OCI-LY7 (cell line): ENCODE results near the gene FN3KRP. TPM values are rescaled to one million over a fixed set of nuclear protein-coding genes. Genes with fewer than 3 reads are reported as not detected.

Experiments
- BruUV-seq: library from RNA; stranded (reverse); fragments of 400-500 nt; replicated peaks from 2 replicates; lab custom pipeline; 2021; lab: Mats Ljungman, UMichigan
- CTCF ChIA-PET: fragments of 300-600 bp; sonication (Branson Sonifier 250); formaldehyde crosslinking; loops from one replicate; lab custom pipeline; 2022; ENCODE audit warnings: antibody characterized with exemption; ENCODE audit not compliant: unreplicated experiment; lab: Charles Lee
- POLR2A ChIA-PET: fragments of 300-600 bp; sonication (Branson Sonifier 250); formaldehyde crosslinking; loops from one replicate; lab custom pipeline; 2022; ENCODE audit warnings: antibody characterized with exemption; lab: Charles Lee
- DNase-seq: peaks from one replicate; pipeline ENCODE4 v3.0.0-alpha.2; 2015; ENCODE audit warnings: low spot score
- H2AFZ ChIP-seq: fragments of 200-600 bp; sonication (generic), shearing (Covaris generic); 2 replicates; pipeline ENCODE4 v1.6.1; 2014; ENCODE audit warnings: mild to moderate bottlenecking, antibody characterized with exemption, low read length, moderate library complexity
- H3K27ac ChIP-seq: fragments of 200-600 bp; sonication (generic); 2 replicates; pipeline ENCODE4 v1.5.1; 2014; ENCODE audit warnings: mixed run types, low read depth, mild to moderate bottlenecking, moderate library complexity, low read length, inconsistent platforms; ENCODE audit not compliant: poor library complexity, severe bottlenecking
- H3K36me3 ChIP-seq: fragments of 200-600 bp; sonication (generic); 2 replicates; pipeline ENCODE4 v1.6.1; 2014; ENCODE audit warnings: mild to moderate bottlenecking, antibody characterized with exemption, low read length, moderate library complexity, mixed read lengths; ENCODE audit not compliant: insufficient read depth
- H3K4me1 ChIP-seq: fragments of 200-600 bp; sonication (generic); 2 replicates; pipeline ENCODE4 v1.5.1; 2014; ENCODE audit warnings: mild to moderate bottlenecking, low read length; ENCODE audit not compliant: insufficient read depth, poor library complexity, severe bottlenecking
- H3K4me2 ChIP-seq: fragments of 200-600 bp; sonication (generic); 2 replicates; pipeline ENCODE4 v1.6.1; 2014; ENCODE audit warnings: mild to moderate bottlenecking, low read length
- H3K4me3 ChIP-seq: fragments of 200-600 bp; sonication (generic); 2 replicates; pipeline ENCODE4 v1.5.1; 2014; ENCODE audit warnings: mild to moderate bottlenecking, low read depth, low read length; ENCODE audit not compliant: poor library complexity, severe bottlenecking
- H3K79me2 ChIP-seq: fragments of 200-600 bp; sonication (generic); 2 replicates; pipeline ENCODE4 v1.6.1; 2016; ENCODE audit warnings: low read depth, mild to moderate bottlenecking, low read length, moderate library complexity, mixed read lengths; ENCODE audit not compliant: insufficient read depth
- H3K9me2 ChIP-seq: fragments of 200-600 bp; sonication (generic); 2 replicates; pipeline ENCODE4 v1.6.1; 2016; ENCODE audit warnings: mild to moderate bottlenecking, low read length, mixed read lengths; ENCODE audit not compliant: insufficient read depth
- H3K9me3 ChIP-seq: fragments of 200-600 bp; sonication (generic); 2 replicates; pipeline ENCODE4 v1.6.1; 2014; ENCODE audit warnings: mild to moderate bottlenecking, mixed run types, low read length, mixed read lengths
- H4K20me1 ChIP-seq: fragments of 200-600 bp; sonication (generic); 2 replicates; pipeline ENCODE4 v1.6.1; 2014; ENCODE audit warnings: mild to moderate bottlenecking, antibody characterized with exemption, low read length, moderate library complexity, mixed read lengths; ENCODE audit not compliant: insufficient read depth
- EZH2phosphoT487 ChIP-seq: fragments of 200-600 bp; sonication (generic); IDR thresholded peaks from 2 replicates; pipeline ENCODE4 v1.6.1; 2018; ENCODE audit warnings: low read depth, borderline replicate concordance, mild to moderate bottlenecking, mixed run types, antibody characterized with exemption, low read length, moderate library complexity, mixed read lengths
- intact Hi-C: fragments of 100-400 bp; cut with micrococcal nuclease; formaldehyde crosslinking; loops from one replicate; pipeline ENCODE4 v1.10.0; 2022; ENCODE audit not compliant: unreplicated experiment
- total RNA-seq, 2 experiments: library from RNA; depleted of rRNA in 1 of 2; stranded (reverse); fragments of >200 nt in 1 of 2; shearing (Covaris generic) in 1 of 2; gene quantifications; 2 replicates each; pipeline ENCODE4 v1.2.3, GENCODE V29; 2014 to 2022
- TF ChIP-seq, protein P1 (sequence below): fragments of 200-600 bp; sonication (generic); conservative IDR thresholded peaks from 2 replicates; pipeline ENCODE4 v1.5.1; 2014; ENCODE audit warnings: mild to moderate bottlenecking, antibody characterized with exemption, low read length, moderate library complexity, mixed read lengths

Gene FN3KRP
- total RNA-seq, 2 experiments from 2014 or later, result 52.1 to 91.8 TPM

DNA sequence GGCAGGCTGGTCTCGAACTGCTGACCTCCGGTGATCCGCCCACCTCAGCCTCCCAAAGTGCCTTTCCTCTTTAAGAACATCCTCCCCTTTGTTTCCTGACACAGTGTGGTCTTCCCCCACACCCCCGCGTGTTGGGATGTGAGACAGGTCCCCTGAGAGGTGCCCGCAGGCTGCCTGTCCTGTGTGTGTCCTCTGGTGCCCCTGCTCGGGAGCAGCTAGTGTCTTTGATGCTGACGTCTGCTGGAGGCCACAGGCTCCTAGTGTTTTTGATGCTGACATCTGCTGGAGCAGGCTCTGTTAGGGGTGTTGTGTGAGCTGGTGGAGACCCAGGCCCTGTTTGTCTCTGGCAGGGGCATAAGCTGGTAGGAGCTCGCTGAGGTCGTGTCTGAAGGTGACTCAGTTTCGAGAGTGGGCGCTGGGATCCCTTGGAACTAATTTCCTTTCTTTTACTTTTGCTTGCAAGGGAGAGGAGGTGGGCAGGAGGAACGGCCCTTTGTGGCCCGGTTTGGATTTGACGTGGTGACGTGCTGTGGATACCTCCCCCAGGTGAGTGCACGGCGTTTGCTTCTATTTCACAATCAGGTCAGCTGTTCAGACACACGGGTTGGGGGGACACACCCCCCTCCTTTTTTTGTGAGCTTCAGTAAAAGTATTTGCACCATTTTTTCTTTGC lies 6.0 kb downstream of the FN3KRP start:
- no TSS peak for BruUV-seq
- Histone ChIP-seq H3K36me3 (peaks cover 70% of the 10 kb centered on the region), H2AFZ (no peak overlapping the region), H3K9me3 (no peaks in the 10 kb centered on the region), H4K20me1 (peaks cover 4% of the 10 kb centered on the region; the same call in 1 of the 2 replicates), H3K27ac (no peak overlapping the region), H3K4me2 (no peak overlapping the region), H3K79me2 (peaks cover 8% of the 10 kb centered on the region), H3K9me2 (no peaks in the 10 kb centered on the region), H3K4me1 (peaks cover 17% of the 10 kb centered on the region), H3K4me3 (no peak overlapping the region)
- intact Hi-C loops, result no loop called here
- DNase-seq, result no peak
- CTCF ChIA-PET, result no interaction called here
- TF ChIP-seq, protein P1, sequence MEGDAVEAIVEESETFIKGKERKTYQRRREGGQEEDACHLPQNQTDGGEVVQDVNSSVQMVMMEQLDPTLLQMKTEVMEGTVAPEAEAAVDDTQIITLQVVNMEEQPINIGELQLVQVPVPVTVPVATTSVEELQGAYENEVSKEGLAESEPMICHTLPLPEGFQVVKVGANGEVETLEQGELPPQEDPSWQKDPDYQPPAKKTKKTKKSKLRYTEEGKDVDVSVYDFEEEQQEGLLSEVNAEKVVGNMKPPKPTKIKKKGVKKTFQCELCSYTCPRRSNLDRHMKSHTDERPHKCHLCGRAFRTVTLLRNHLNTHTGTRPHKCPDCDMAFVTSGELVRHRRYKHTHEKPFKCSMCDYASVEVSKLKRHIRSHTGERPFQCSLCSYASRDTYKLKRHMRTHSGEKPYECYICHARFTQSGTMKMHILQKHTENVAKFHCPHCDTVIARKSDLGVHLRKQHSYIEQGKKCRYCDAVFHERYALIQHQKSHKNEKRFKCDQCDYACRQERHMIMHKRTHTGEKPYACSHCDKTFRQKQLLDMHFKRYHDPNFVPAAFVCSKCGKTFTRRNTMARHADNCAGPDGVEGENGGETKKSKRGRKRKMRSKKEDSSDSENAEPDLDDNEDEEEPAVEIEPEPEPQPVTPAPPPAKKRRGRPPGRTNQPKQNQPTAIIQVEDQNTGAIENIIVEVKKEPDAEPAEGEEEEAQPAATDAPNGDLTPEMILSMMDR, result no peak
- TF ChIP-seq EZH2phosphoT487, result no peak
- POLR2A ChIA-PET, result interaction anchor here (0.6 kb wide), 1 partner anchor 23 kb away, joined by 5 read pairs; no protein-coding TSS in a partner anchor

DNA sequence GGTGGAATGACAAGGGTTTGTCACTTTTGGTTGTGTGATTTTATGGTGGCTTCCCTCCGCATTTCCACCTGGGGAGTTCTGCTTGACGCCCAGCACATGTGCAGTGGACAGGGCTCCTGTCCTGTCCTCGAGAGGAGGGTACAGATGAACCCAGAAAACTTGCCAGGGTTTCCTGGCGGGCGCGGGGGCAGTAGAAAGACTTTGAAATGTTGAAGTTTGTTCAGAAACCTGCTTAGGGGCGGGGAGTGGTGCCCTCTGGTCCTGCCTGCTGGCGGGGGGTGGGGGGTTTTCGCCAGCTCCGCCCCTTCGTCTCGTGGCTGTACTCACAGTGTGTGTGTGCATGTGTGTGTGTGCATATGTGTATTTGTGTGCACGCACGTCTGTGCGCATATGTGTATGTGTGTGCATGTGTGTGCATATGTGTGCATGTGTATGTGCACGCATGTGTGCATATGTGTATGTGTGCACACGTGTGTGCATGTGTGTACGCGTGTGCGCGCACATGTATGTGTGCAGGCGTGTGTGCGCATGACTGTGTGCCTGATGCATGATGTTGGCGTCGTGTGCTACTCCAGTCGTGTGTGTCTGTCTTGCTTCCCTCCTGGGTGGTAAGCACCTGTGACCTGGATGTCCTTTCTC lies 6.8 kb downstream of the FN3KRP start:
- ChIA-PET CTCF (no interaction called here), POLR2A (no interaction called here)
- Histone ChIP-seq H3K36me3 (peaks cover 77% of the 10 kb centered on the region), H3K9me2 (no peaks in the 10 kb centered on the region), H3K4me2 (no peak overlapping the region), H3K4me3 (no peak overlapping the region), H3K4me1 (peaks cover 9% of the 10 kb centered on the region), H3K27ac (no peak overlapping the region), H4K20me1 (no peaks in the 10 kb centered on the region), H3K9me3 (no peaks in the 10 kb centered on the region), H3K79me2 (no peaks in the 10 kb centered on the region), H2AFZ (no peak overlapping the region)
- intact Hi-C loops, result no loop called here
- no TSS peak for BruUV-seq
- DNase-seq, result no peak
- TF ChIP-seq EZH2phosphoT487, result no peak
- TF ChIP-seq, protein P1, result no peak

DNA sequence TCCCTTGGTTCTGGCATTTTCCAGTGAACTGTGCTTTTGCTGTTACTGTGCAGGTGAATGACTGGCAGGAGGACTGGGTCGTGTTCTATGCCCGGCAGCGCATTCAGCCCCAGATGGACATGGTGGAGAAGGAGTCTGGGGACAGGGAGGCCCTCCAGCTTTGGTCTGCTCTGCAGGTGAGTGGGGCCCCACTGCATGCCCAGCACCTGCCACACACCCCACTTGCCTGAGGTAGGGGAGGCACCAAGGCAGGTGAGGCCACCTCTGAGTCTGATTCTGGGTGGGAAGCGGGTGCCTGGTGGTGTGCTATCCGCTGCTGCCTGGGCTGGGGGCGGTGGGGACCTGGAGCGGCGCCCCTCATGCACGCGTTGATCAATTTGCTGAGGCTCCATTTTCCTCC lies 9.9 kb downstream of the FN3KRP start:
- Histone ChIP-seq H3K4me3 (no peak overlapping the region), H3K4me1 (no peaks in the 10 kb centered on the region), H3K4me2 (no peak overlapping the region), H3K79me2 (no peaks in the 10 kb centered on the region), H2AFZ (no peak overlapping the region), H3K9me3 (no peaks in the 10 kb centered on the region), H3K36me3 (peaks cover 77% of the 10 kb centered on the region), H3K27ac (no peak overlapping the region), H3K9me2 (no peaks in the 10 kb centered on the region), H4K20me1 (no peaks in the 10 kb centered on the region)
- TF ChIP-seq, protein P1, result no peak
- TF ChIP-seq EZH2phosphoT487, result no peak
- ChIA-PET POLR2A (no interaction called here), CTCF (interaction anchor here (0.9 kb wide), 1 partner anchor 10 kb away, joined by 3 read pairs; the partner anchor contains the start of gene FN3KRP)
- no peak for DNase-seq
- BruUV-seq, result no TSS peak
- intact Hi-C loops, result no loop called here
